Lung (tissue), 12 donors: ENCODE data around the gene SEMA4D. TPM values are rescaled to one million over a fixed set of nuclear protein-coding genes. Genes with fewer than 3 reads are reported as not detected.

Source experiments
- ATAC-seq: fragments of 200-7000 bp; cut with Tn5 transposase; one replicate; pipeline ENCODE4 v1.9.1; 2020; ENCODE audit warnings: moderate number of reproducible peaks; ENCODE audit not compliant: insufficient read depth, low FRiP score
- DNase-seq, 3 donors: peaks; one replicate each; pipeline ENCODE4 v3.0.0-alpha.2; 2013 to 2017
- H3K27ac ChIP-seq, 2 donors: one replicate each; pipeline ENCODE4 v1.5.1; 2013; ENCODE audit warnings: mild to moderate bottlenecking in 2 of 2, moderate library complexity in 2 of 2, control low read depth in 1 of 2, inconsistent platforms in 1 of 2, low read depth in 1 of 2, low read length in 1 of 2
- H3K27me3 ChIP-seq, 3 donors: one replicate each; pipeline ENCODE4 v1.5.1; 2013; ENCODE audit warnings: low read length in 2 of 3; ENCODE audit not compliant: control insufficient read depth in 3 of 3, insufficient read depth in 3 of 3
- H3K36me3 ChIP-seq, 4 donors: one replicate each; pipeline ENCODE4 v1.5.1; 2013; ENCODE audit warnings: low read length in 4 of 4, mild to moderate bottlenecking in 1 of 4, moderate library complexity in 1 of 4; ENCODE audit not compliant: control insufficient read depth in 4 of 4, insufficient read depth in 4 of 4
- H3K4me1 ChIP-seq, 5 donors: one replicate each; pipeline ENCODE4 v1.5.1; 2013; ENCODE audit warnings: low read length in 5 of 5, mild to moderate bottlenecking in 2 of 5, moderate library complexity in 1 of 5; ENCODE audit not compliant: control insufficient read depth in 5 of 5, insufficient read depth in 5 of 5
- H3K4me3 ChIP-seq: one replicate; pipeline ENCODE4 v1.5.1; 2013; ENCODE audit warnings: mild to moderate bottlenecking, control low read depth, moderate library complexity
- H3K9ac ChIP-seq, 2 donors: one replicate each; pipeline ENCODE4 v1.5.1; 2013; ENCODE audit warnings: low read length in 2 of 2, control low read depth in 1 of 2; ENCODE audit not compliant: insufficient read depth in 1 of 2
- H3K9me3 ChIP-seq, 4 donors: one replicate each; pipeline ENCODE4 v1.5.1; 2013; ENCODE audit warnings: low read length in 3 of 4, mild to moderate bottlenecking in 1 of 4, moderate library complexity in 1 of 4; ENCODE audit not compliant: control insufficient read depth in 4 of 4, insufficient read depth in 3 of 4
- WGBS, 2 donors: extraction: QIAGEN DNeasy Blood & Tissue Kit; methylation state at CpG; one replicate each; pipeline ENCODE4 v1.1.7; 2013; 5-methylcytosine and 5-hydroxymethylcytosine counted together
- polyA plus RNA-seq, 2 donors: library from polyadenylated mRNA; stranded (reverse); fragments of 200-250 nt; gene quantifications; one replicate each; pipeline ENCODE4 v1.2.1, GENCODE V29; 2013
- total RNA-seq, 2 donors: library from RNA; depleted of rRNA in 1 of 2; stranded (reverse); fragments of >200 nt in 1 of 2; gene quantifications; one replicate each; pipeline ENCODE4 v1.2.1, GENCODE V29; 2014 to 2021
- TF ChIP-seq, protein P1 (sequence below): IDR thresholded peaks from 2 replicates; pipeline ENCODE4 v1.5.1; 2012; ENCODE audit warnings: mild to moderate bottlenecking; ENCODE audit errors: control extremely low read depth, extremely low read depth
- donor health status: control.
- donor health status: control.
- donor health status: Bipolar disorder and iron deficiency.
- donor health status: healthy.
- donor health status: DM: yes; HTN: yes; CAD: no.

SEMA4D gene
- total and polyA plus RNA-seq, 4 donors, result 6.7 to 61.5 (median 29.0) TPM

DNA sequence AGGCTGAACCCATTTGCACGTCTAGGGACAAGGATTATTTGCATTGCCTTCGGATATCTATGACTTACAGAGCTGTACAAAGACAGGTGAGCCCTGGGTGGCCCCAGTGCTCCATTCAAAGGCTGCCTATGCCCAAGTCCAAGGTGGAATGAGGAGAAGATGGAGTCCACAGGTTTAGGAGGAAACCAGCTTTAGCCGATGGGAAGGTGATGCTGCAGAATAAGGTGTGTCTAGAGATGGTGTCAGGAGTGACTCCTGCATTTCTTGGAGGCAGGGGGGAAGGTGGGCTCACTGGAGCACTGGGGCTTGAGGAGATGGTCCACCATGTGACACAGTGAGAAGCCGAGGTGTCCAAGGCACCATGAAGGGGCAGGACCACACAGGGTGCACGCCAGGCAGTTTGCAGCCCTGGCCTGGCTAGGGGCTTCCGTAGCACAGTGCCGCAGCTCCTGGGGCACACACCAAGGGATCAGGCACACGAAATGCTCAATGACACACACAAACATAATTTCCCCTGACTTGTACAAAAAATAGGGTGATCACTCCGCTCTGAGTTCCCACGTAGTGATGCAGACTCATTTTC is 32.1 kb downstream of the SEMA4D start:
- peaks cover 0 to 9% (median 3%) of the 10 kb centered on the region in 5 donors for H3K4me1 ChIP-seq
- H3K9me3 ChIP-seq, result no peaks in the 10 kb centered on the region
- H3K36me3 ChIP-seq, result no peaks in the 10 kb centered on the region
- DNase-seq (no peak), ATAC-seq (no peak)
- no peak overlapping the region for H3K9ac ChIP-seq
- no peaks in the 10 kb centered on the region for H3K27me3 ChIP-seq
- no peak overlapping the region for H3K27ac ChIP-seq
- no peak overlapping the region for H3K4me3 ChIP-seq
- WGBS, 2 donors, result 91 to 93% methylated on average over 10 of the region's 10 CpGs
- TF ChIP-seq, protein P1, sequence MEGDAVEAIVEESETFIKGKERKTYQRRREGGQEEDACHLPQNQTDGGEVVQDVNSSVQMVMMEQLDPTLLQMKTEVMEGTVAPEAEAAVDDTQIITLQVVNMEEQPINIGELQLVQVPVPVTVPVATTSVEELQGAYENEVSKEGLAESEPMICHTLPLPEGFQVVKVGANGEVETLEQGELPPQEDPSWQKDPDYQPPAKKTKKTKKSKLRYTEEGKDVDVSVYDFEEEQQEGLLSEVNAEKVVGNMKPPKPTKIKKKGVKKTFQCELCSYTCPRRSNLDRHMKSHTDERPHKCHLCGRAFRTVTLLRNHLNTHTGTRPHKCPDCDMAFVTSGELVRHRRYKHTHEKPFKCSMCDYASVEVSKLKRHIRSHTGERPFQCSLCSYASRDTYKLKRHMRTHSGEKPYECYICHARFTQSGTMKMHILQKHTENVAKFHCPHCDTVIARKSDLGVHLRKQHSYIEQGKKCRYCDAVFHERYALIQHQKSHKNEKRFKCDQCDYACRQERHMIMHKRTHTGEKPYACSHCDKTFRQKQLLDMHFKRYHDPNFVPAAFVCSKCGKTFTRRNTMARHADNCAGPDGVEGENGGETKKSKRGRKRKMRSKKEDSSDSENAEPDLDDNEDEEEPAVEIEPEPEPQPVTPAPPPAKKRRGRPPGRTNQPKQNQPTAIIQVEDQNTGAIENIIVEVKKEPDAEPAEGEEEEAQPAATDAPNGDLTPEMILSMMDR, result no peak

DNA sequence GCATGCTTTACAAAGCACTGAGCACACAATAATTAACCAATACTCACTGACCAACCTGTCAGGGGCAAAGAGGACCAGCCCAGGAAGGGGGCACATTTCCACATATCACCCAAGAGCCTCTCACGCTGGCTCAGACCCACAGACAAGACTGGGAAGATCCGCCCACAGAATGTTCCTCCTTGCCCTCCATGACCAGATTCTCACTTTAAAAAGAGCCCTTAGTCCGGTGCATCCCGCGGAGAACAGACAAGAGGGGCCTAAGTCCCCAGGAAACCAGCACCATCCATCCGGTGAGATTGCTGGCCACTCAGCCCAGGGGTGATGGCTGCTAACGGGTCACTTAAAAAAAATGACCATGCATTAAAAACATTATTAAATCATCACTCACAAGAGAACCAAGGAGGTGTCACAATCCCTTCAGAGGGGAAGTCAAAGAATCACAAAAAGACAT is 32.9 kb downstream of the SEMA4D start:
- H3K4me3 ChIP-seq, result no peak overlapping the region
- H3K27ac ChIP-seq, result no peak overlapping the region
- TF ChIP-seq, protein P1, result no peak
- 60 to 62% methylated on average over 7 of the region's 7 CpGs for WGBS, 2 donors
- H3K9me3 ChIP-seq, result no peaks in the 10 kb centered on the region
- no peaks in the 10 kb centered on the region for H3K36me3 ChIP-seq
- no peak for ATAC-seq
- DNase-seq, result no peak
- peaks cover 0 to 3% (median 0%) of the 10 kb centered on the region in 5 donors for H3K4me1 ChIP-seq
- H3K9ac ChIP-seq, result no peak overlapping the region
- no peaks in the 10 kb centered on the region for H3K27me3 ChIP-seq

DNA sequence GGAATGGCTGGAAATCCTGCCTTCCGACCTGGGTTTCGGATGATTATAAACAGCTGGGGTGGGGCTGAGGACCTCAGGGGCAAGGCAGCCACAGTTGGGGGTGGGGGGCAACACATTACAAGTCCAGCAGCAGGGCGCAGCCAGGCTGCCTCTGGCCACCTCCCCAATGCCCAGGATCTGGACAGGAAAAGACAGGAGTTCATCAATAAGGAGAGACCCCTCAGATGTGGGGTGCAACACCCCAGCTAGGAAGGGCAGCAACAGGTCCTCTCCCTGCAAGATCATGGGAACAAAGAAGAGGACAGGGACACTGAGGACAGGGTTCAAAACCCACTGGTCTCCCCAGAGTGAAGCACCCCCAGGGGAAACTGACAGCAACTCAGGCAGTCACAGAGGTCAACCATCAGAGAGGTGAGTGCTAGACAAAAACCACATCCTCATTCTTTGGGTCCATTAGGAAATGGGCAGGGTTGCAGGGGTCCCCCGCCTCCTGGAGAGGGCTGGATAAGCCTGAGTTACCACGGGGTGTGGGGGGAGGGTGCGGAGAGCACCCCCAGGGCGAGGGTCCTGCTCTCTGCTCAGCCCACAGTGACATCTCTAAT is 33.5 kb downstream of the SEMA4D start:
- no peak for ATAC-seq
- H3K36me3 ChIP-seq, result no peaks in the 10 kb centered on the region
- DNase-seq, result no peak
- no peaks in the 10 kb centered on the region for H3K9me3 ChIP-seq
- no peaks in the 10 kb centered on the region for H3K27me3 ChIP-seq
- WGBS, 2 donors, result 37 to 70% methylated on average over 7 of the region's 7 CpGs
- peaks cover 0 to 3% (median 0%) of the 10 kb centered on the region in 5 donors for H3K4me1 ChIP-seq
- TF ChIP-seq, protein P1, result no peak
- H3K4me3 ChIP-seq, result no peak overlapping the region
- H3K27ac ChIP-seq, result peak overlapping the region in 1 of 2 donors; percentile 84
- no peak overlapping the region for H3K9ac ChIP-seq
